ELF-1 (cell line): ENCODE measurements around the gene RAB33B.
A peak's percentile ranks its signal among the peaks of the same experiment; 100 is the strongest.
"Not testable (repeated sequence)": the region's sequence is repeated elsewhere in the genome, so short reads cannot be mapped to it uniquely, and the experiment has no call there.

Experiments
- DNase-seq: peaks from one replicate; pipeline ENCODE4 v3.0.0-alpha.2; 2016; ENCODE audit warnings: low read depth, low spot score

The RAB33B gene

DNA sequence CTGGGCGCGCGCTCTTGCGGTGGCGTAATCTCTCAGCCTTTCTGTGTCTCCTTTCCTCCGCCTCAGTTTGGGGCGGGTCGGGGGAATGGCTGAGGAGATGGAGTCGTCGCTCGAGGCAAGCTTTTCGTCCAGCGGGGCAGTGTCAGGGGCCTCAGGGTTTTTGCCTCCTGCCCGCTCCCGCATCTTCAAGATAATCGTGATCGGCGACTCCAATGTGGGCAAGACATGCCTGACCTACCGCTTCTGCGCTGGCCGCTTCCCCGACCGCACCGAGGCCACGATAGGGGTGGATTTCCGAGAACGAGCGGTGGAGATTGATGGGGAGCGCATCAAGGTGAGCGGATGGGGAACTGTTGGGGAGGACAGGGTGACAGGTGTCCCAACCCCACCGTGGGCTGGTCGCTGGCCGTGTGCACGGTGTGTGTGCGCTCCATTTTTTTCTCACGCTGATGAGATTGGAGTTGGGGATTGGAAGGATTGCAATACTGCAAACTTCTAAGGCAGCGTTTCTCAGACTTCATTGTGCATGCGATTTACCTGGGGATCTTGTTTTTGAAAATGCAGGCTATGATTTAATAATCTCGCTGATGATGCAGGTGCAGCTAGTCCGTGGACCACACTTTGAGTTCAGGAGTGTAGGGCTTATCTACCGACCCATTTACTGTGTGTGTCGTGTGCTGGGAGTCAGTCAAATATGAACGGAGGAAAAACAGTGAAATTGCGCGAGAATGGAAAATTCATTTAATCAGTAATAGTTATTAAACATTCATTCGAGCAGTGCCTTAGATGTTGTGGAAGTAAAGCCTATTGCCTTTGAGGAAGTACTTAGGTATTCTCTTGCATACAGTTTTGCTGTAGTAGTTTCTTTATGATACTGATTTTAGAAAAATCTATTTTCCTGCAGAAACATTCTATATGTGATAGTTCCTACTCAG lies at the start of gene RAB33B:
Gene RAB33B (plus strand): TSS at position 11 of the 935 bp plus-strand sequence. CDS start 75 bp downstream, at position 86.
- no peak for DNase-seq

GRCh38 chr4:139410312-139410711 lies 43.6 kb upstream of the RAB33B start:
- DNase-seq = no peak

DNA sequence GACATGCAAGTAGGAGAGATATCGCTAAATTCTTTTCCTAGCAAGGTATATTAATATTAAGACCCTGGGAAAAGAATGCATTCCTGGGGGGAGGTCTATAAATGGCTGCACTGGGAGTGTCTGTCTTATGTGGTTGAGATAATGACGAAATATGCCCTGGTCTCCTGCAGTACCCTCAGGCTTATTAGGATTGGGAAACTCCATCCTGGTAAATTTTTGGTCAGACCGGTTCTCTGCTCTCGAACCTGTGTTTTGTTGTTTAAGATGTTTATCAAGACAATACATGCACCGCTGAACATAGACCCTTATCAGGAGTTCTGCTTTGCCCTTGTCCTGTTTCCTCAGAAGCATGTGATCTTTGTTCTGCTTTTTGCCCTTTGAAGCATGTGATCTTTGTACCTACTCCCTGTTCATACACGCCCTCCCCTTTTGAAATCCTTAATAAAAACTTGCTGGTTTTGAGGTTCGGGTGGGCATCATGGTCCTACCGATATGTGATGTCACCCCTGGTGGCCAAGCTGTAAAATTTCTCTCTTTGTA lies 39.2 kb upstream of the RAB33B start:
- DNase-seq = peak; percentile 36

GRCh38 chr4:139416073-139416673 lies 37.7 kb upstream of the RAB33B start:
- no peak for DNase-seq

- DNase-seq = no peak
Observed at GRCh38 chr4:139419388-139419914, 34.5 kb upstream of the RAB33B start.

DNA sequence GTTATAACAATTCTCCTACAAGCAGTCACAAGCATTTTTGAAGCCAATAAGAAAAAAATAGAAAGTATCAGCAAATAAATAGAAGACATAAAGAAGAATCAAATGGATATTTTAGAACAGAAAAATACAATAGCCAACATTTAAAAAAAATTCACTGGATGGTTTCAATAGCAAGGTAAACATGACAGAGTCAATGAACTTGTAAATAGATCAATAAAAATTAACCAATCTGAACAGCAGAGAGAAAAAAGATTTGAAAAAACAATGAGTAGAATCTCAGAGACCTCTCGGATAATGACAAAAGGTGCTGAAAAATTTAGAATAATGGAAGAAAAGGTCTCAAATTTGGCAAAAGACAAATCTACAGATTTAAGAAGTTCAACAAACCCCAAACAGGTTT lies 33.3 kb upstream of the RAB33B start:
- DNase-seq = no peak

- DNase-seq = no peak
Observed at GRCh38 chr4:139436122-139436521, 17.8 kb upstream of the RAB33B start.

DNA sequence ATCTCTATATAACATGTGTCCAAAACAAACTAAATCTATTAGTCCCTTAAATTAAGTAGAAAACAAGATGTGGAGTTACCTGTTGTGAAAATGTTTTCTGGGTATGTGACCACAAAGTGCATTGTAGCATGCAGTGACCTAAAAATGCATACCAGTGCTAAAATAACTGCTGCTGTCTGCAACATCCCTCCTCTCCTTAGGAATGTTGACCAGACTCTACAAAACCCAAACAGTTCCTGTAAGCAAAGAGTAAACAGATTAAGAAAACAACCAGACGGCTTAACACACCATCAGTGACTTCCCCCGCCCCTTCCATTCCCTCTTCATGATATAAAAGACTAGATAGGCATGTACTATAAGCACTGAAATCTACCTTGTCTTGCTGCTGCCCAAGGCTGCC lies 15.8 kb upstream of the RAB33B start:
- no peak for DNase-seq

DNA sequence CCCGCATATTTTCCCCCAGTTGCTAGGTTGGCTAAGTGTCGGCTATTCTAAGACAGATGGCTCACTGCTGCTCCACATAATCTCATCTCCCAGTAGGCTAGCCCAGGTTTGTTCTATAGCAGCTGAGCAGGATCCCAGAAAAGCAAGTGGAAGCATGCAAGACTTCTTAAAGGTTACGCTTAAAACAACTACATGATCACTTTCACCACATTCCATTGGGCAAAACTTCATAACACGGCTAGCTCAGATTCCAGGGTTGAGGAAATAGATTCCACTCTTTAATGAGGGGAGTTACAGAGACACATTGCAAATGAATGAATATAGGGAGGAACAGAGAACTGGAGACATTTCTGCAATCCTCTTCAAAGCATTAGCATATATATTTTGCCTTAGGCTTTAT lies 12.9 kb upstream of the RAB33B start:
- DNase-seq = no peak

DNA sequence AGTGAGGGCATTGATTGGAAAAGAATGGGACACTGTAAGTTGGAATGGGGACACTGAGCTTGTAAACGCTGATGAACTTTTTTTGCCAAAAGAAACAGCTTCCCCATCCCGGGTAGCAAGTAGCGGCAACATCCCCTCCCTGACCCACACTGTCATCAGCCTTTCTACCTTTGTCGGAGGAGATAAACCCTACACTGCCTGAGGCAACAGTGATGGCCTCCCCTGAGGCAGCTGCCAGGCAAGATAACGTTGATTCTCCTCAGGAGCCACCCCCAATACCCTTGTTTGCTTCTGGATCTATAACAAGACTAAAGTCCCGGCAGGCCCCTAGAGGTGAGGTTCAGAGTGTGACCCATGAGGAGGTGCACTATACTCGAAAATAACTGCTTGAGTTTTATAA lies 10.3 kb upstream of the RAB33B start:
- no peak for DNase-seq

DNA sequence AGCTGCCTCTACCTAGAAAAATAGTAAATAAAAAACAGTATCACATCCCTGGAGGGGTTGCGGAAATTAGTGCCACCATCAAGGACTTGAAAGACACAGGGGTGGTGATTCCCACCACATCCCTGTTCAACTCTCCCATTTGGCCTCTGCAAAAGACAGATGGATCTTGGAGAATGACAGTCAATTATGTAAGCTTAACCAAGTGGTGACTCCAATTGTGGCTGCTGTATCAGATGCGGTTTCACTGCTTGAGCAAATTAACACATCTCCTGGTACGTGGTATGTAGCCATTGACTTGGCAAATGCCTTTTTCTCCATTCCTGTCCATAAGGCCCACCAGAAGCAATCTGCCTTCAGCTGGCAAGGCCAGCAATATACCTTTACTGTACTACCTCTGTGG lies 9.0 kb upstream of the RAB33B start:
- DNase-seq = not testable (repeated sequence)

GRCh38 chr4:139447078-139447477 lies 6.8 kb upstream of the RAB33B start:
- DNase-seq = not testable (repeated sequence)

DNA sequence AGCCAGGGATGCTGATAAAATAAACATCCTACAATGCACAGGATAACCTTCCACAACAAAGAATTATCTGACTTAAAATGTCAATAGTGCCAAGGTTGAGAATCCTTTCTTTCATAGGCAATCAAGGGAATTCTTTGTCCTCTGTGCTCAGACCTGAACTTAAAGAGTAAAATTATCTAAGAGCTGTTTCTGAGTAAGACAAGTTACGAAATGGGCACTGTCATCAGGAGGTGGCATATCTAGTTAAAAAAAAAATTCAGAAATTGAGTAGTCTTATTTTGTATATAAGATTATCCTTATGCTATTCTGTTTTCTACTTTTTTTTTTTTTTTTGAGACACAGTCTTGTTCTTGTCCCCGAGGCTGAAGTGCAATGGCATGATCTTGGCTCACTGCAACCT lies 3.3 kb upstream of the RAB33B start:
- no peak for DNase-seq

- no peak for DNase-seq
Observed at GRCh38 chr4:139451997-139452396, 1.9 kb upstream of the RAB33B start.

GRCh38 chr4:139453041-139453370 lies 915 bp upstream of the RAB33B start:
- DNase-seq = no peak

DNA sequence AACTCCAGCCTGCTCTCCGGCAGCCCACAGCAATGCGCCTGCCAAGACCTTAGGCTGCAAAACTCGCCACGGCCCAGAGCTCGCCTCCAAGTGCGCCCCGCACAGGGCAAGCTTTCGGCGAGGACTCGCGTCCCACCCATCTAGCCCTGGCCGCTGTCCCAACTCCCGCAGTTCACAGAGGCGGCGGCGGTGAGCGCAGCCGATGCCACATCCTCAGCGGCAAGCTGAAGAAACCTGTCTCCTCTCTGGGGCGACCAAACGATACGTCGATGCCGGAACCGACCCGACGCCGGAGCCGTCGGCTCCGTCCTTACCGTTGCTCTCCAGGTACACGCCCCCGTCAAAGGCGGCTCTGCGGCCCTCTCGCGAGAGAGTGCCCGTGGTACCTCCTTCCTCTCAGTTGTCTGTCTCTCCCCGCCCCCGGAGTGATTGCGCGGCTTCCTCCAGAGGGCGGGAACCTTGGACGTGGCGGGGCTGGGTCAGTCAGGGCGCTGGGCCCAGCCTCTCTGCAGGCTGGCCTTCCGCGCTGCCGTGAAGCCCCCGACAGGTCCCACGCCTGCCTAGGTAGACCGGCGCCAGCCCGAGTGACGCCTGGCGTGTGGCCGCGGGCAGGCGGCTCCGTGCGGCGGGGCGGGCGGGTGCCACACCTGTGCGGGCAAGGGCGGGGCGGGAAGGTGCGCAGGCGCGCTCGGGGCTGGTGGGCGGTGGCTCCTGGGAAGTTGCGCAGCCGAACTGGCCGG lies 380 bp upstream of the RAB33B start:
- peak; percentile 98 for DNase-seq

DNA sequence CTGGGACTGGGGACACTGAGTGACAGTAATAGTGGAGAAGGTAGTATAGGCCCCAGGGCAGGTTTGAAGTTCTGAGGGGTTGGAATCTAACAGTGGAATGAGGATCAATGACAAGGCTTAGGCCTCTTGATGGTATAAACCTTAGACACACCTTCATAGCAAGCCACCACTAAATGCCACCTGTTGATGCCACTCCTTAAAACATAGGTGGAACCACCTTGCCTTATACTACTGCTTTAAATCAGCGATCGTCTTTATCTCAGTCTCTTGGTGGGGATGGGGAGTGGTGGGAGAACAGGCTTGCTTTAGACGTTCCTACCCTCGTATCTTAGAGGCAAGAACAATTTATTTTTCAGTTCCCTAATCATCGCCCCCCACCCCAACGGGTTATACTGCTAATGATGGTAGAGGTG lies 1.2 kb downstream of the RAB33B start:
- DNase-seq = peak; percentile 36

DNA sequence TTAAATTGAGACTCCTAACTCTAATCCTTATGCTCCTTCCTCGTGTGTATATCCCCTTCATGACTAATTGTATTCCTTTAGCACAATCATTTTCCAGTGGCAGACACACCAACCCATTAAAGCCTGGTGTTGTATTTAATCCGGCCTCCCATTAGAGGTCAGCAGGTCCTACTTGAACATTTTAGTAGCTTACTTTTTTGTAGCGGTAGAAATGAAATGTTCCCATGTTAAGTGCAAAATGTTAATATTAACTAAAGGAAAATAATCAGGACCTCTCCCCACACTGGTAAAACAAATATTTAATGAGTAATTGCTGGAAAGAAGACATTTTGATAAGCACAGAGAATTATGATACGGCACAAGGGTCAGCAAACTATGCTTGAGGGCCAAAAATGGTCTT lies 3.4 kb downstream of the RAB33B start:
- no peak for DNase-seq

DNA sequence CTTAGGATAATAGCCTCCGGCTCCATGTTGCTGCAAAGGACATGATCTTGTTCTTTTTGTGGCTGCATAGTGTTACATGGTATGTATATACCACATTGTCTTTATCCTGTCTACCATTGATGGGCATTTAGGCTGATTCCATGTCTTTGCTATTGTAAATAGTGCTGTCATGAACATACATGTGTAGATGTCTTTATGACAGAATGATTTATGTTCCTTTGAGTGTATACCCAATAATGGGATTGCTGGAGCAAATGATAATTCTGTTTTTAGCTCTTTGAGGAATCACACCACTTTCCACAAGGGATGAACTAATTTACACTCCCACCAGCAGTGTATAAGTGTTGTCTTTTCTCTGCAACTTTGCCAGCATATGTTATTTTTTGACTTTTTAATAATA lies 4.6 kb downstream of the RAB33B start:
- no peak for DNase-seq

GRCh38 chr4:139458999-139459398 lies 5.1 kb downstream of the RAB33B start:
- peak; percentile 25 for DNase-seq

DNA sequence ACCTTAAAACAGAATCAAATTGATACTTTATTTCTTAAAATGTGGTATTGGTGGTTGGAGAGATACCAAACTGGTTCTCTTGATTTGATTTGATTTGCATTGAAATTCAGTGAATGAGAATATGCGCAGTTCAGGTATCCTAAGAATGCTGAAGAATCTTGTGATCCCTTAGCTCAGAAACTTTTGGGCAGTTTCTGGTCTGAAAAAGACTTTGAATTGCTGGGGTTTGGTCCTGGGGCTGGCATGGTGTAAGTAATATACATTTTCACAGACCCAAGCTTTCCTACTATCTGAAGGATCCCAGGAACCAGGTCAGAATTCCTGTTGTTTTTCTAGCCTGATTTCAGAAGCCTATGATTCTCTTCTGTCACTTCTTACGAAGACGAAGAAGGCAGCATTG lies 6.6 kb downstream of the RAB33B start:
- DNase-seq = no peak

DNA sequence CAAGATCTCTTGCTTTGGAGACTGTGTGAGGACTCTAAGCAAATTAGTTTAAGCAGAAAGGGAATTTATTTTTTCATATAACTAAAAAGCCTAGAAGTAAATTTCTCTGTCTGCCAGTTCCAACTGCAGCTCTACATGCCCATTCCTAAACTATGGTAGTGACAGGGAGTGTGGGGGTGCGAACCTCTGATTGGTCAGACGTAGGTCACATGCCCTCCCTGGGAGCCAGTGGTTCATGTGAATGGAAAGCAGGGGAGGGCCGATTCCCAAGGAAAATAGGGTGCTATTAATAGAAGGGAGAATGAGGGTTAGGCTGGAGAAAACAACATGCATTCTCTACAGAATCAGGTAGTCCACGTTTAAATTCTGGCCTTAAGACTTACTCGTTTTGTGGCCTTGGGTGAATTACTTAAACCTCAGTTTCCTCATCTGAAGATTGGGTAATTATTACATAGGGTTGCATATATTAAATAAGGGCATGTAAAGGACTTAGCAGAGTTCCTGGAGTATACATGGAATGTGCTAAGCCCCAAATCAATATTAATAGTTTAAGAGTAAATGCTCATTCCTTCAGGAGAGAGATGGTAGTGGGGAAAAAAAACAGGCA lies 7.2 kb downstream of the RAB33B start:
- DNase-seq = no peak
